Peyer's patch (tissue), 4 donors: Measurements from ENCODE around the gene SCAMP2. TPM values are rescaled to one million over a fixed set of nuclear protein-coding genes. Genes with fewer than 3 reads are reported as not detected.
"Not testable (repeated sequence)": the region's sequence is repeated elsewhere in the genome, so short reads cannot be mapped to it uniquely, and the experiment has no call there.

ENCODE experiments used
- DNase-seq, 3 donors: peaks; one replicate each; pipeline ENCODE4 v3.0.0-alpha.2; 2017 to 2019
- H3K27ac ChIP-seq, 4 donors: fragments of 200-600 bp; sonication (generic); one replicate each; pipeline ENCODE4 v1.5.1; 2016 to 2019
- H3K27me3 ChIP-seq, 2 donors: fragments of 200-600 bp; sonication (generic); one replicate each; pipeline ENCODE4 v1.5.1; 2019
- H3K36me3 ChIP-seq, 3 donors: fragments of 200-600 bp; sonication (generic); one replicate each; pipeline ENCODE4 v1.5.1; 2016 to 2019
- H3K4me1 ChIP-seq, 4 donors: fragments of 200-600 bp; sonication (generic); one replicate each; pipeline ENCODE4 v1.5.1; 2016 to 2019
- H3K4me3 ChIP-seq, 4 donors: fragments of 200-600 bp; sonication (generic); 1 replicate in 3 of 4; 2 replicates in 1 of 4; pipeline ENCODE4 v1.5.1; 2016 to 2019; ENCODE audit warnings: mild to moderate bottlenecking in 1 of 4
- H3K9me3 ChIP-seq, 4 donors: fragments of 200-600 bp; sonication (generic); one replicate each; pipeline ENCODE4 v1.5.1; 2016 to 2019; ENCODE audit warnings: mild to moderate bottlenecking in 1 of 4
- CTCF ChIP-seq, 6 experiments: fragments of 450-650 bp in 4 of 6; fragments of 200-600 bp in 2 of 6; sonication (generic) in 1 of 6; IDR thresholded peaks; one replicate each; pipeline ENCODE4 v1.5.1; 2017 to 2019; ENCODE audit warnings: antibody characterized with exemption in 6 of 6, mild to moderate bottlenecking in 3 of 6, moderate library complexity in 1 of 6
- POLR2A ChIP-seq, 2 donors: fragments of 450-650 bp; IDR thresholded peaks; one replicate each; pipeline ENCODE4 v1.5.1; 2017; ENCODE audit warnings: antibody characterized with exemption in 2 of 2, mild to moderate bottlenecking in 2 of 2, moderate library complexity in 2 of 2
- total RNA-seq, 4 donors: library from RNA; depleted of rRNA; stranded (reverse); fragments of >200 nt; gene quantifications; one replicate each; pipeline ENCODE4 v1.1.0, GENCODE V29; 2016

SCAMP2 gene
- total RNA-seq, 4 donors from 2014 or later, result 60.2 to 206 (median 151) TPM

- Histone ChIP-seq H3K9me3 (no peaks in the 10 kb centered on the region), H3K36me3 (peaks cover 0 to 57% (median 0%) of the 10 kb centered on the region in 3 donors), H3K4me1 (peaks cover 3 to 15% (median 7%) of the 10 kb centered on the region in 4 donors), H3K27ac (no peak overlapping the region), H3K4me3 (no peak overlapping the region), H3K27me3 (no peaks in the 10 kb centered on the region)
- DNase-seq, result no peak
- TF ChIP-seq CTCF (IDR thresholded peaks at IDR 0.05) (no peak), POLR2A (IDR thresholded peaks at IDR 0.05) (no peak)
Measured at GRCh38 chr15:74902295-74903075, 29.3 kb upstream of the SCAMP2 start.

GRCh38 chr15:74901612-74902063 lies 28.5 kb upstream of the SCAMP2 start:
- no peaks in the 10 kb centered on the region for H3K9me3 ChIP-seq
- DNase-seq, result peak; percentile 48 to 82 (median 61)
- H3K27ac ChIP-seq, result peak overlapping the region in 1 of 4 donors; percentile 13
- TF ChIP-seq CTCF (IDR thresholded peaks at IDR 0.05) (peak; percentile 90 to 96 (median 94)), POLR2A (IDR thresholded peaks at IDR 0.05) (no peak)
- H3K36me3 ChIP-seq, result peaks cover 0 to 59% (median 0%) of the 10 kb centered on the region in 3 donors
- peaks cover 0 to 12% (median 3%) of the 10 kb centered on the region in 4 donors for H3K4me1 ChIP-seq
- H3K27me3 ChIP-seq, result no peaks in the 10 kb centered on the region
- H3K4me3 ChIP-seq, result no peak overlapping the region

GRCh38 chr15:74897300-74897701 lies 24.1 kb upstream of the SCAMP2 start:
- peaks cover 0 to 55% (median 0%) of the 10 kb centered on the region in 3 donors for H3K36me3 ChIP-seq
- no peaks in the 10 kb centered on the region for H3K27me3 ChIP-seq
- TF ChIP-seq POLR2A (IDR thresholded peaks at IDR 0.05) (no peak), CTCF (IDR thresholded peaks at IDR 0.05) (no peak)

GRCh38 chr15:74896316-74896715 lies 23.2 kb upstream of the SCAMP2 start:
- Histone ChIP-seq H3K27ac (no peak overlapping the region), H3K4me3 (no peak overlapping the region), H3K4me1 (peaks cover 0 to 22% (median 2%) of the 10 kb centered on the region in 4 donors), H3K36me3 (peaks cover 0 to 50% (median 0%) of the 10 kb centered on the region in 3 donors), H3K27me3 (no peaks in the 10 kb centered on the region), H3K9me3 (no peaks in the 10 kb centered on the region)
- TF ChIP-seq POLR2A (IDR thresholded peaks at IDR 0.05) (no peak), CTCF (IDR thresholded peaks at IDR 0.05) (no peak)
- DNase-seq, result no peak

More at GRCh38 chr15:74897300-74897701, 24.1 kb upstream of the SCAMP2 start:
- H3K4me3 ChIP-seq, result no peak overlapping the region
- no peak for DNase-seq
- H3K9me3 ChIP-seq, result no peaks in the 10 kb centered on the region
- H3K27ac ChIP-seq, result no peak overlapping the region
- peaks cover 0 to 14% (median 2%) of the 10 kb centered on the region in 4 donors for H3K4me1 ChIP-seq

- DNase-seq, result no peak
- TF ChIP-seq CTCF (IDR thresholded peaks at IDR 0.05), result no peak
- TF ChIP-seq POLR2A (IDR thresholded peaks at IDR 0.05), result no peak
- Histone ChIP-seq H3K27me3 (no peaks in the 10 kb centered on the region), H3K27ac (no peak overlapping the region), H3K4me3 (no peak overlapping the region), H3K36me3 (peaks cover 0 to 45% (median 0%) of the 10 kb centered on the region in 3 donors), H3K9me3 (no peaks in the 10 kb centered on the region), H3K4me1 (peaks cover 0 to 26% (median 2%) of the 10 kb centered on the region in 4 donors)
Measured at GRCh38 chr15:74895830-74896229, 22.7 kb upstream of the SCAMP2 start.

- peaks cover 0 to 35% (median 7%) of the 10 kb centered on the region in 4 donors for H3K4me1 ChIP-seq
- H3K36me3 ChIP-seq, result peaks cover 0 to 30% (median 0%) of the 10 kb centered on the region in 3 donors
Measured at GRCh38 chr15:74894383-74894782, 21.2 kb upstream of the SCAMP2 start.

More at GRCh38 chr15:74894383-74894782, 21.2 kb upstream of the SCAMP2 start:
- not testable (repeated sequence) for H3K27me3 ChIP-seq, DNase-seq, H3K27ac ChIP-seq, H3K4me3 ChIP-seq, H3K9me3 ChIP-seq
